Adrenal gland (tissue), 5 donors: ENCODE results near the gene CHD9.

Source experiments
- CTCF ChIP-seq, 6 experiments: fragments of 450-650 bp in 4 of 6; fragments of 200-600 bp in 2 of 6; sonication (generic) in 1 of 6; IDR thresholded peaks; 1 replicate in 5 of 6; 2 replicates in 1 of 6; pipeline versions ENCODE4 v1.5.1 to v1.8.0; 2016 to 2021; ENCODE audit warnings: antibody characterized with exemption in 6 of 6, mild to moderate bottlenecking in 2 of 6, moderate library complexity in 1 of 6
- POLR2A ChIP-seq, 2 donors: fragments of 450-650 bp; IDR thresholded peaks; one replicate each; pipeline ENCODE4 v1.6.1; 2017; ENCODE audit warnings: antibody characterized with exemption in 2 of 2, mild to moderate bottlenecking in 2 of 2, moderate library complexity in 1 of 2
- donor health status: DM: no; HTN: no; CAD: no.

- TF ChIP-seq CTCF (IDR thresholded peaks at IDR 0.05) (peak in 1 of 6 experiments; percentile 9), POLR2A (IDR thresholded peaks at IDR 0.05) (peak in 1 of 2 donors; percentile 61)
Observed at GRCh38 chr16:53098526-53099317, 43.9 kb downstream of the CHD9 start.
